ENCODE measurements around the gene RCAN1. TPM values are rescaled to one million over a fixed set of nuclear protein-coding genes. Genes with fewer than 3 reads are reported as not detected.
A peak's percentile ranks its signal among the peaks of the same experiment; 100 is the strongest.

The RCAN1 gene
- total and polyA plus RNA-seq, 2 of the 13 experiments (the other 11 are each of a cell fraction or from before 2014, with no cell fraction given): 9.4 to 34.1 TPM

GRCh38 chr21:34510148-34511142 is 104.5 kb downstream of the RCAN1 start:
- intact Hi-C loops (cut with micrococcal nuclease; ENCODE audit: unreplicated experiment) (loop anchor here (1.0 kb wide), 4 partner anchors 34 to 120 kb away; no protein-coding TSS in a partner anchor), in situ Hi-C loops (cut with HindIII; ENCODE audit: extremely low pct_ligation_motif_present, low pct_unique_long_range_greater_than_20kb) (no loop called here)
- no peaks in the 10 kb centered on the region for H3K79me2 ChIP-seq (ENCODE audit: insufficient read depth, low read length)
- peaks cover 0 to 5% of the 10 kb centered on the region in 2 experiments; a peak in 1 of 5 replicates for H3K27me3 ChIP-seq (ENCODE audit: control insufficient read depth in 1 of 2, insufficient read depth in 2 of 2, low read length in 2 of 2)
- BruUV-seq (replicated peaks): no TSS peak
- DNase-seq (ENCODE audit: low spot score) (peak; percentile 67), FAIRE-seq (peak; percentile 70), ATAC-seq (peak; percentile 98)
- H4K20me1 ChIP-seq (ENCODE audit: insufficient read depth, low read length): no peaks in the 10 kb centered on the region
- H3K27ac ChIP-seq (ENCODE audit: extremely low read length, insufficient read depth, low read length): no peak overlapping the region
- peaks cover 6% of the 10 kb centered on the region; the same call in 1 of the 2 replicates for H3K4me1 ChIP-seq (ENCODE audit: insufficient read depth, low read length)
- ChIA-PET POLR2A (interaction anchor here (1.0 to 4.6 kb wide), 4 partner anchors 12 to 93 kb away, joined by 5 to 30 read pairs (median 10); no protein-coding TSS in a partner anchor), CTCF (ENCODE audit: low intra/inter-chr PET ratio, low total read pairs) (interaction anchor here (1.2 to 3.5 kb wide), 6 partner anchors 34 to 149 kb away, joined by 3 to 50 read pairs (median 12); no protein-coding TSS in a partner anchor)
- H3K9ac ChIP-seq (ENCODE audit: insufficient read depth, low read depth, low read length): no peak overlapping the region
- no peak overlapping the region for H2AFZ ChIP-seq (ENCODE audit: low read length)
- H3K9me3 ChIP-seq (ENCODE audit: low read length): no peaks in the 10 kb centered on the region
- no peaks in the 10 kb centered on the region for H3K36me3 ChIP-seq (replicated peaks in 1 of 2; ENCODE audit: control insufficient read depth in 1 of 2, insufficient read depth in 2 of 2, low read length in 2 of 2)
- WGBS (ENCODE audit: low lambda C conversion rate): 37% methylated on average over 15 of the region's 15 CpGs
- no peak overlapping the region for H3K4me3 ChIP-seq (replicated peaks in 1 of 3; ENCODE audit: insufficient read depth in 1 of 3, low read depth in 2 of 3, low read length in 3 of 3)
- peak overlapping the region; percentile 34; the same call in 1 of the 2 replicates for H3K4me2 ChIP-seq (ENCODE audit: low read depth, low read length)
- TF ChIP-seq ZNF335 (CRISPR knock-in tag; IDR thresholded peaks at IDR 0.05) (no peak), ZNF205 (CRISPR knock-in tag; IDR thresholded peaks at IDR 0.05) (0 out of 2 replicates have a peak, but pooled peaks have one; percentile 30), ZNF276 (CRISPR knock-in tag; IDR thresholded peaks at IDR 0.05; ENCODE audit: low read depth) (no peak), NONO (IDR thresholded peaks at IDR 0.05) (no peak), NONO (CRISPR knock-in tag; conservative IDR thresholded peaks at IDR 0.05) (peak; percentile 53; the same call in 1 of the 2 replicates), SCMH1 (CRISPR knock-in tag; IDR thresholded peaks at IDR 0.05; ENCODE audit: borderline replicate concordance) (no peak), ZNF747 (CRISPR knock-in tag; IDR thresholded peaks at IDR 0.05; ENCODE audit: borderline replicate concordance) (no peak), NFKB2 (CRISPR knock-in tag; IDR thresholded peaks at IDR 0.05; ENCODE audit: borderline replicate concordance) (peak; percentile 57; the same call in 1 of the 2 replicates), POGZ (CRISPR knock-in tag; IDR thresholded peaks at IDR 0.05) (peak; percentile 57; the same call in 1 of the 2 replicates), MLXIP (CRISPR knock-in tag; IDR thresholded peaks at IDR 0.05; ENCODE audit: borderline replicate concordance) (no peak), PATZ1 (CRISPR knock-in tag; IDR thresholded peaks at IDR 0.05) (0 out of 2 replicates have a peak, but pooled peaks have one; percentile 28), FOSL1 (CRISPR knock-in tag; IDR thresholded peaks at IDR 0.05; ENCODE audit: borderline replicate concordance) (no peak)

All from HepG2 (cell line).